ENCODE measurements around the gene TAF11.

DNA sequence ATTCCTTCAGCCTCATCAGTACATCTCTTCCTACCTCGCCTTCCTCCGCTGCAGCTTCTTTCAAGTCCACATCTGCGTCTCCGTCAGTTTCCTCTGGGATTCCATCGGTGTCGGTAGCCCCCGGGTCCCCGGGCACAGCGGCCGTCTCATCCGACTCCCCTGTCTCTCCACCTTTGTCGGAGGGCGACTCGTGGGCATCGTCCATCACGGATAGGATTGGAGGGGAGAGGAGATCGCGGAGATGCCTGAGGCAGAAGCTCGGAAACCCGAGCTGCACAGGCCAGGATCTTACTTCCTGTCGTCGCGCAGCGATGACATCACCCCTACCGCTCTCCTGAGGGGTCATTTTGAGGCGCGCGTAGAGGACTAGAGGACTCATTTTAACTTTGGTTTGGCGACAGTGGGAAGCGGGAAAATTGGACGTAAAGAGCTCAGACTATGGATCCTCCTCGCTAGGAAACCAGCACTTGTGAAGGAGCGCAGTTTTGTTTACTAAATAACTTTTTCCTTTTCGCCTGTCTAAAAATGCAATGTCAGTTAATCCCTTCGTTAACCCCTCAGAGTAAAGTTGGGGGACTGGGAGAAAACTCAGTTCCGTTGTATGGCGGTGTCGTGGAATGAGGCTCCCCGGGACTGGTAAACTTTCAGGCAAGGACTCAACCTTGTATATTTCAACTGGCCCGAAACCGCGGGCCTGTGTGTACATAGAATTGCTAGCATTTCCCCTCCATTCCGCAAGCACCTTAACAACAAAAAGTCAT lies at the start of gene TAF11:
- TF ChIP-seq CTCF (IDR thresholded peaks at IDR 0.05), result no peak
- peak; percentile 73 to 92 for TF ChIP-seq POLR2A (IDR thresholded peaks at IDR 0.05)

Data from adrenal gland (tissue), 5 donors.